NT2/D1 (cell line): ENCODE measurements around the gene DRC7.

Experiments used
- DNase-seq: peaks from one replicate; pipeline ENCODE4 v3.0.0-alpha.2; 2011; ENCODE audit warnings: low read depth, low spot score
- H3K27me3 ChIP-seq: 2 replicates; pipeline ENCODE4 v1.6.0; 2011; ENCODE audit warnings: mild to moderate bottlenecking; ENCODE audit not compliant: insufficient read length, insufficient read depth
- H3K36me3 ChIP-seq: 2 replicates; pipeline ENCODE4 v1.6.1; 2011; ENCODE audit warnings: mild to moderate bottlenecking, low read length, mixed read lengths; ENCODE audit not compliant: insufficient read depth, insufficient read length
- H3K4me1 ChIP-seq: 2 replicates; pipeline ENCODE4 v1.5.1; 2011; ENCODE audit not compliant: insufficient read depth, insufficient read length
- H3K4me3 ChIP-seq: 2 replicates; pipeline ENCODE4 v1.5.1; 2011; ENCODE audit warnings: low read depth; ENCODE audit not compliant: insufficient read length
- H3K9ac ChIP-seq: 2 replicates; pipeline ENCODE4 v1.6.0; 2011; ENCODE audit warnings: low read depth; ENCODE audit not compliant: insufficient read length
- H3K9me3 ChIP-seq: 2 replicates; pipeline ENCODE4 v1.5.1; 2011; ENCODE audit warnings: mild to moderate bottlenecking, low read length; ENCODE audit not compliant: insufficient read depth
- SUZ12 ChIP-seq: IDR thresholded peaks from 2 replicates; pipeline ENCODE4 v1.6.1; 2011; ENCODE audit not compliant: insufficient read length, insufficient read depth; ENCODE audit errors: extremely low read depth
- YY1 ChIP-seq: IDR thresholded peaks from 2 replicates; pipeline ENCODE4 v1.6.1; 2011; ENCODE audit not compliant: insufficient read length, insufficient read depth
- ZNF274 ChIP-seq: IDR thresholded peaks from 2 replicates; pipeline ENCODE4 v1.6.1; 2011; ENCODE audit warnings: mild to moderate bottlenecking, low read depth, low read length

The DRC7 gene

GRCh38 chr16:57769541-57770145 is 75.0 kb downstream of the DRC7 start:
- peaks cover 63% of the 10 kb centered on the region for H3K36me3 ChIP-seq
- DNase-seq: no peak
- H3K27me3 ChIP-seq: no peaks in the 10 kb centered on the region
- H3K4me3 ChIP-seq: no peak overlapping the region
- H3K9ac ChIP-seq: no peak overlapping the region
- H3K9me3 ChIP-seq: no peaks in the 10 kb centered on the region
- TF ChIP-seq SUZ12: no peak
- peaks cover 4% of the 10 kb centered on the region for H3K4me1 ChIP-seq

DNA sequence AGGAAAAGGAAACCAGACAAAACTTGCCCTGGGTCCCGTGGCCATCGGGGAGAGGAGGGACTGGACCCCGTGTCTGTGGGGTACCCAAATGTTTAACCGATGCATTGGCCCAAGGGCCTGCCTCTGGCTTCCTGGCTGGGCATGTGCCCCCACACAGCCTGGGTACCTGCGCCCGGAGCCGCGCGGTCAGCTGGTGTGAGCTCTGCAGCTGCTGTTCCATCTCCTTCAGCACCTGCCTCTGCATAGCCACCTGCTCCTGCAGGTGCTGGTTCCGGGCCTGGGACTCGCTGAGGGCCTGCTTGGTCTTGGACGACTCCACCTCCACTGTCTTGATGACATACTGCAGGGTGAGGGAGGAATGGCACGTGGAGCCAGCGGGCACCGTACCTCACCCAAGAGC is 75.8 kb downstream of the DRC7 start:
- no peak for TF ChIP-seq ZNF274
- TF ChIP-seq SUZ12: no peak
- TF ChIP-seq YY1: no peak
- H3K9me3 ChIP-seq: peaks cover 4% of the 10 kb centered on the region; the same call in 1 of the 2 replicates
- DNase-seq: no peak
- no peak overlapping the region for H3K9ac ChIP-seq
- H3K27me3 ChIP-seq: no peaks in the 10 kb centered on the region
- H3K4me3 ChIP-seq: no peak overlapping the region
- peaks cover 66% of the 10 kb centered on the region for H3K36me3 ChIP-seq
- H3K4me1 ChIP-seq: peaks cover 7% of the 10 kb centered on the region

DNA sequence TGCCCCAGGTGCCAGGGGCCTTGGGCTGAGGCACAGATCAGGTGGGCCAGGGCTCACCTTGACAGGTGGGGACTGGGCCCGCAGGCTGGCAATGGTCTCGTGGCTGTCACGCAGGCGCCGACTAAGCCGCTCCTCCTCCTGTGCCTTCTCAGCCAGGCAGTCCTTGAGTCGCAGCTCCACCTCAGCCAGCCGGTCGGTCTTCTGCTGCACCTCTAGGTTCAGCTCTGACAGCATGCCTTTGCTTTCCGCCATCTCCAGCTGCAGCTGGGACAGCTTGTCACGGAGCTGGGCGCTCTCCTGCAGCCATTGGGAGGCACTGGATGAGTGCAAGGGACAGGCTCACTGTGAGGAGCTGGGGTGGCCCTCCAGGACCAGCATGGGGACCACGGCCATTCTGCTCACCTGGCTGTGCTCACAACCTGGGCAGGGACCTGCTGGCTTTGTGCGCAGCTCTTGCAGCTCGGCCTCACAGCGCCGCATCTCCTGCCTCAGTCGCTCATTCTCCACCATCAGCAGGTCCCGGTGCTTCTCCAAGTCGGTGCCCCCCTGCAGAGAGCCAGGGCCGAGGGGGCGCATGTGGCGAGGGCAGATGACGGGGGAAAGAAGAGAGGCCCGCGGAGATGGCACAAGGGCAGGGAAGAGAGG is 76.7 kb downstream of the DRC7 start:
- no peak for DNase-seq
- no peak for TF ChIP-seq YY1
- no peak for TF ChIP-seq SUZ12
- no peak for TF ChIP-seq ZNF274
- Histone ChIP-seq H3K9me3 (peaks cover 4% of the 10 kb centered on the region; the same call in 1 of the 2 replicates), H3K27me3 (no peaks in the 10 kb centered on the region), H3K9ac (no peak overlapping the region), H3K4me3 (no peak overlapping the region), H3K4me1 (peaks cover 10% of the 10 kb centered on the region), H3K36me3 (peaks cover 57% of the 10 kb centered on the region)

GRCh38 chr16:57773019-57773418 is 78.4 kb downstream of the DRC7 start:
- no peak for DNase-seq
- H3K27me3 ChIP-seq: no peaks in the 10 kb centered on the region
- no peak overlapping the region for H3K4me3 ChIP-seq
- H3K36me3 ChIP-seq: peaks cover 40% of the 10 kb centered on the region
- H3K4me1 ChIP-seq: peaks cover 15% of the 10 kb centered on the region
- H3K9me3 ChIP-seq: peaks cover 4% of the 10 kb centered on the region; the same call in 1 of the 2 replicates
- TF ChIP-seq ZNF274 (no peak), SUZ12 (no peak), YY1 (no peak)
- H3K9ac ChIP-seq: no peak overlapping the region

GRCh38 chr16:57773655-57774295 is 79.2 kb downstream of the DRC7 start:
- Histone ChIP-seq H3K27me3 (no peaks in the 10 kb centered on the region), H3K4me3 (no peak overlapping the region), H3K9me3 (peaks cover 4% of the 10 kb centered on the region; the same call in 1 of the 2 replicates), H3K36me3 (peaks cover 35% of the 10 kb centered on the region), H3K9ac (no peak overlapping the region), H3K4me1 (peaks cover 15% of the 10 kb centered on the region)
- TF ChIP-seq YY1: no peak
- no peak for TF ChIP-seq ZNF274
- no peak for TF ChIP-seq SUZ12
- DNase-seq: no peak

GRCh38 chr16:57774705-57775285 is 80.2 kb downstream of the DRC7 start:
- Histone ChIP-seq H3K9me3 (peaks cover 4% of the 10 kb centered on the region; the same call in 1 of the 2 replicates), H3K4me1 (peaks cover 15% of the 10 kb centered on the region), H3K9ac (peak overlapping the region; percentile 71), H3K4me3 (no peak overlapping the region), H3K27me3 (no peaks in the 10 kb centered on the region), H3K36me3 (peaks cover 31% of the 10 kb centered on the region)
- DNase-seq: no peak
- TF ChIP-seq SUZ12 (no peak), ZNF274 (no peak), YY1 (no peak)
